NOMO-1 treated with DMSO at 0.1 percent for 48 hours (cell line): ENCODE data around the gene SLAMF6.
"Not testable (repeated sequence)": the region's sequence is repeated elsewhere in the genome, so short reads cannot be mapped to it uniquely, and the experiment has no call there.

Experiments used
- DNase-seq: peaks from one replicate; lab custom pipeline; 2025; ENCODE audit not compliant: unreplicated experiment; lab: John Stamatoyannopoulos, UW

Gene SLAMF6

GRCh38 chr1:160522622-160523345 is at the start of gene SLAMF6:
SLAMF6 (minus strand) TSS chr1:160523255; CDS start chr1:160523192, 63 bp downstream.
- peak; percentile 39 for DNase-seq

- DNase-seq = no peak
Measured at GRCh38 chr1:160570840-160571239, 47.8 kb upstream of the SLAMF6 start.

DNA sequence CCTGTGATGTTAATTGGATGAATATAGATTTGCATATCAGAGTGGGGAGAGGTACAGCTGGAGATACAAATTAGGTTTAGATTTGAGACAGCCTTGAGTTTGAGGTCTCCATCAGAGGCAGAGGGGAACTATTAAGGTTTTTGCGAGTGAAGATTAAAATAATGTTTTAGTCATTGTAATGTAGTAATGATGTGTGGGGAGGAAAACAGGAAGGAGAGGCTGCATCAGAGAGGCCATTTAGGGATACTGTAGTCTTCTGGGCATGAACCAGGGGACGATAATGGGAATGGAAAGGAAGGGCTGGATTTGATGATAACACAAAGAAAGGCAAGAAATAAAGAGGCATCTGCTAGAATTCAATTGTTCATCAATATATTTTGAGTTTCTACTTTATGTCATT is 46.8 kb upstream of the SLAMF6 start:
- DNase-seq = no peak

DNA sequence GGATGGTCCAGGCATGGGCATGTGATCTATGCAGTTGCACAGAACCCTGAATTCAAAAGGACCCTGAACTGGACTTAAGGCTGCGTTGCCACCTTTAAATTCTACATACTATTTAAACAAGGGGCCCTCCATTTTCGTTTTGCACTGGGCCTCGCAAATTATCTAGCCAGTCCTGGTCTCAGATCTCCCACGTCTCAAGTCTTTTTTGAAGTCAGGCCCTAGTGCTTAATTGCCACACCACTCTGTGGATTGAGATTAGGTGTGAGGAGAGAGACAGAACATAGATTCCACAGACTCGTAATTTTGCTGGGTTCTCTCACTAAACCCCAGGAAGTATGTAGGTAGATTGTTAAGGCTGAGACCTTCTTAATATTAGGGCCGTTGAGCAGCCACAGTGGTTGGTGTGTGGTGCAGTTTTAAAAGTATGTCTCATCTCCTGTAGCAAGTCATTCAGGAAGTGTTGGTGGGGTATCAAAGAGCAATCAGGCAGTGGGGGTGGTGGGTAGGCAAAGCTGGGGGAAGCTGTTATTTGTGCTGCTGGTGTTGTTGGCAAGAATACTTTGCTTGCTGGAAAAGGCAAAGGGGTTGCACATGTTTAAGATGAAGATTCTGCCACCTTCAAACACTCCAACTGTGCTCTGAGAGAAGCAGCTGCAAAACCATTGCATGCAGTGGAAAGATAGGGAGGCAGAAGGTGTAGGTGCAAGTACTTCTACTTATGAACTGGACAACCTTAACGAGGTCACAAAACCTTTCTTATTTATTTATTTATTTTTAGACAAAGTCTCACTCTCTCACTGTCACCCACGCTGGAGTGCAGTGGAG is 45.0 kb upstream of the SLAMF6 start:
- peak; percentile 18 for DNase-seq

DNA sequence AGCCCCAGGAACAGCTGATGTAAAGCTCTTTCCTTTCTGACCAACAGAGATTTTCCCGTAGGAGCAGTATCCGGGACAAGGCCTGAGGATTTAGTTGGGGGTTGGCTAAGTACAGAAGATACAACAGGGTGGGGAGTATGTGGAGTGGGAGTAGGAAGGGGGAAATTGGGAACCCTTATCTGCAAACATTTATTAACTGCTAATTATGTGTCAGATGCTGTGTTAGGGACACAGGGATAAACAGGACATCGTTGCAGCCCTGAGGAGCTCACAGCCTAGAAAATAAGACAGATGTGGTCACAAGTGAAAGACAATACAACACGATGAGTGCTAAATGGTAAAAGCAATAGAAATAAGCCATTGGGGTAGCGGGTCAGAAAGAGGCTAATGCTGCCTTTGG is 44.3 kb upstream of the SLAMF6 start:
- DNase-seq = no peak

GRCh38 chr1:160565564-160565963 is 42.5 kb upstream of the SLAMF6 start:
- DNase-seq = no peak

- DNase-seq = not testable (repeated sequence)
Measured at GRCh38 chr1:160563230-160563629, 40.2 kb upstream of the SLAMF6 start.

GRCh38 chr1:160562745-160563144 is 39.7 kb upstream of the SLAMF6 start:
- DNase-seq = not testable (repeated sequence)

GRCh38 chr1:160560806-160561205 is 37.8 kb upstream of the SLAMF6 start:
- DNase-seq = no peak

- no peak for DNase-seq
Measured at GRCh38 chr1:160560045-160560705, 37.1 kb upstream of the SLAMF6 start.

DNA sequence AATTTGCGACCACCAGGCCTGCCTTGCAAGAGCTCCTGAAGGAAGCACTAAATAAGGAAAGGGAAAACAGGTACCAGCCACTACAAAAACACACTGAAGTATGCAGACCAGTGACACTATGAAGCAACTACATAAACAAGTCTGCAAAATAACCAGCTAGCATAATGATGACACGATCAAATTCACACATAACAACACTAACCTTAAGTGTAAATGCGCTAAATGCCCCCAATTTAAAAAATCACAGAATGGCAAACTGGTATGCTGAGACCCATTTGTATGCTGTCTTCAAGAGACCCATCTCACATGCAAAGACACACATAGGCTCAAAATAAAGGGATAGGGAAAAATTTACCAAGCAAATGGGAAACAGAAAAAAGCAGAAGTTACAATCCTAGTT is 36.4 kb upstream of the SLAMF6 start:
- not testable (repeated sequence) for DNase-seq

DNA sequence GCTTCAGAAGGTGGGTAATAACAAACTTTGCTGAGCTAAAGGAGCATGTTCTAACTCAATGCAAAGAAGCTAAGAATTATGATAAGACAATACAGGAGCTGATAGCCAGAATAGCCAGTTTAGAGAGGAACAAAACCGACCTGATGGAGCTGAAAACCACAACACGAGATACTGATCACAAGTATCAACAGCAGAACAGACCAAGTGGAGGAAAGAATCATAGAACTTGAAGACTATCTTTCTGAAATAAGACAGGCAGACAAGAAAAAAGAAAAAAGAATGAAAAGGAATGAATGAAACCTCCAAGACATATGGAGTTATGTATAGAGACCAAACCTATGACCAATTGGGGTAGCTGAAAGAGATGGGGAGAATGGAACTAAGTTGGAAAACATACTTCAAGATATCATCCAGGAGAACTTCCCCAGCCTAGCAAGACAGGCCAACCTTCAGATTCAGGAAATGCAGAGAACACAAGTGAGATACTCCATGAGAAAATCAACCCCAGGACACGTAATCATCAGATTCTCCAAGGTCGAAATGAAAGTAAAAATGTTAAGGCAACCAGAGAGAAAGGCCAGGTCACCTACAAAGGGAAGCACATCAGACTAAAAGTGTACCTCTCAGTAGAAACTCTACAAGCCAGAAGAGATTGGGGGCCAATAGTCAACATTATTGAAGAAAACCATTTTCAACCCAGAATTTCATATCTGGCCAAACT is 35.8 kb upstream of the SLAMF6 start:
- DNase-seq = no peak

- no peak for DNase-seq
Measured at GRCh38 chr1:160553778-160554177, 30.7 kb upstream of the SLAMF6 start.

- no peak for DNase-seq
Measured at GRCh38 chr1:160552425-160552824, 29.4 kb upstream of the SLAMF6 start.

GRCh38 chr1:160550572-160551034 is 27.5 kb upstream of the SLAMF6 start:
- no peak for DNase-seq

GRCh38 chr1:160549665-160550006 is 26.6 kb upstream of the SLAMF6 start:
- no peak for DNase-seq

DNA sequence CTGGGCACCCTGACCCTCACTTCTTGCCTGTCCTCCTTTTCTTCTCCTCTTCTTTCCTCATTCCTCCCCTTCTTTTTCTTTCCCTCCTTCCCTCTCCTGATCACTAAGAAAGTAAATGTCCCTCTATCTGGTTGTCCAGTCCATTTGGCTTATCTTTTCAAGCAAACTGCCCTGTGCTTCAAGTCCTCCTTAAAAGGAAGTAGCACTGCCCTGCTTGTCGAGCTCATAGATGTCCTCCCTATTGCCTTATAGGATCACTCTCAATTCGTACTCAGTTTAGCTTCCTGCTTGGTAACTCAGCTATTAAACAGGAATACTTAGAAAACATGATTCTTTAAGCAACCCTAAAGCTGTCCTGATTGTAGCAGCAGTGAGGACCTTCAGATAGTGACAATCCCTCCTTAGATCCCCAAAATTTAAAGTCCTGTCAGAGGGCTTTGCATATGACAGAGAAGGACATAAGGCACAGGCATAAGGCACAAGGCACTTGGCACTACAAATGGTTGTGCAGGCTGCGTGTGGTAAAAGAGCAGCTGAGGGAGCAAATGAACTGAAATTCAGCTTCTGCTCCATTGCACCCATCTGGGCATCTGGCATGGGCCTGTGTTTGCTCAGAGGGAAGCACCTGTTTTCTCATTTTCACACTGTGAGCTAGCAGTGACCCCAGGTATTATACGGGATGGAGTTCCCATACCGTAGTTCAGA is 26.1 kb upstream of the SLAMF6 start:
- no peak for DNase-seq

- DNase-seq = no peak
Measured at GRCh38 chr1:160548183-160548582, 25.1 kb upstream of the SLAMF6 start.

DNA sequence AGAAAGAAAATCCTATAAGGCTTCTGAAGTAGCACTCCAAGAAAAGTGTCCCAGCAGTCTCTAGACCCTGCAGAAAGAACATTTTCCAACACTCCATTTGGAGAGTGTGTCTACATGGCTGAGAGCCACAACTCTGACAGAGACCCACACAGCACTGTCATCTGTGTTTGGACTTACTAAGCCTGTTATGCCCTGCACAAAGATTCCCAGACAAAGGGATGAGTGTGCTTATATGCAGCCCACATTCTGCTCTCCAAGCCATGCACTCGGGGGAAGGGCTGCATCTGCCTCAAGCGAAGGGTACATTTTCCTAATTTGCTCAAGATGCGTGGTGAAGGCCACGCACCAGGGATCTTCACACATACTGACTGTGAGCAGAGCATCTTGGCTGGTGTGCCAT is 24.4 kb upstream of the SLAMF6 start:
- DNase-seq = no peak

DNA sequence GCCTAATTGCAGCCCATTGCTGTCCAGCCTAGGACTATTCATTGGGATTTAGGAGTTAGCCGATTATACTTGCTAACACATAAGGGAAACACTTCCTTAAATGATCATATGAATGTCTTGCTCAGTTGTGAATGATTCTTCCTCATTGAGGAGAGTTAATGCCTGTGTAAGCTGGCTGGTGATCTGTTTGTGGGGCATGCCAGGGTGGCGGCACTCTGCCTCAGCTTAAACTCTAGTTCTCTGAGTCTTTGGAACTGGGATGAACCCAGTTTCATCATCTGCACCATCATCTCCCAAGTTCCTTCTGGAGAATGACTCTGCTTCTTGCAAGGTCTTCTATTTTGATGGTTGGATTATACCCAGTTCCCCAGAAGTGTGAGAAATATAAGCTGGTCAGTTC is 23.9 kb upstream of the SLAMF6 start:
- no peak for DNase-seq

- DNase-seq = no peak
Measured at GRCh38 chr1:160544647-160545046, 21.6 kb upstream of the SLAMF6 start.
